Measurements from ENCODE around the gene COMT.

COMT gene

DNA sequence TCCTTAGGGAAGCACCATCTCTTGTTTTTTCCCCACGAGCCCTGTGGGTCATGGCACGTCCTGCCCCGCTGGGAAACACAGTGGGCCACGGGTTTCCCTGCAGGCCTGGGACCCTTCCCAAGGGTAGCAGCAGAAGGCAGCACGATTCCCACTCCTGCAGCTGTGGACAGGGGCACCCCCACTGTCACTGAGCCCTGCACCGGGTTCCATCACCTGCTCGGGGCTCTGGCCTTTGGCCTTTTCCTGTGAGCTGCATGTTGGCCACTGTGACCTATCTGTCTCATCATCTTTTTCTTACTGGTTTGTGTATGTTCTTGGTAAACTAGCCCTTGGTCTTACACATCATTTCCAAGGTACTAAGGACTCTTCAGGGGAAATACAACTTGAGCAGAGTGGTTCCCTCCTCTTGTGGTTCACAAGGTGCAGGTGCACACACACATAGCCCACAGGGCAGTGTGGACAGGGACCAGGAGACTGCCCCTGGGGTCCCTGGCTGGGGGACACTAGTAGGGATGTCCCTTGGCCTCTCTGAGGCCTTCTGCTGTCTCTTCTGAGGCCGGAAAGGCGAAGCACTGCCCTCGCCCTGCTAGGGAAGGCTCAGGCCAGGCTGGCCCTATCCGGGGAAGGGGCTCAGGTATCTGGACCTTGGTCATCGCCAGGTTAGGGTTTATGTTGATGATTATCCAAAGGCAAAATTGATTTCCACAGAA is 19.1 kb downstream of the COMT start:
- DNase-seq (ENCODE audit: low read depth), result no peak
- H3K4me3 ChIP-seq (ENCODE audit: low read depth, low read length), result no peak overlapping the region
- TF ChIP-seq, protein P1, sequence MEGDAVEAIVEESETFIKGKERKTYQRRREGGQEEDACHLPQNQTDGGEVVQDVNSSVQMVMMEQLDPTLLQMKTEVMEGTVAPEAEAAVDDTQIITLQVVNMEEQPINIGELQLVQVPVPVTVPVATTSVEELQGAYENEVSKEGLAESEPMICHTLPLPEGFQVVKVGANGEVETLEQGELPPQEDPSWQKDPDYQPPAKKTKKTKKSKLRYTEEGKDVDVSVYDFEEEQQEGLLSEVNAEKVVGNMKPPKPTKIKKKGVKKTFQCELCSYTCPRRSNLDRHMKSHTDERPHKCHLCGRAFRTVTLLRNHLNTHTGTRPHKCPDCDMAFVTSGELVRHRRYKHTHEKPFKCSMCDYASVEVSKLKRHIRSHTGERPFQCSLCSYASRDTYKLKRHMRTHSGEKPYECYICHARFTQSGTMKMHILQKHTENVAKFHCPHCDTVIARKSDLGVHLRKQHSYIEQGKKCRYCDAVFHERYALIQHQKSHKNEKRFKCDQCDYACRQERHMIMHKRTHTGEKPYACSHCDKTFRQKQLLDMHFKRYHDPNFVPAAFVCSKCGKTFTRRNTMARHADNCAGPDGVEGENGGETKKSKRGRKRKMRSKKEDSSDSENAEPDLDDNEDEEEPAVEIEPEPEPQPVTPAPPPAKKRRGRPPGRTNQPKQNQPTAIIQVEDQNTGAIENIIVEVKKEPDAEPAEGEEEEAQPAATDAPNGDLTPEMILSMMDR (conservative IDR thresholded peaks at IDR 0.05; ENCODE audit: low read depth, low read length), result no peak

DNA sequence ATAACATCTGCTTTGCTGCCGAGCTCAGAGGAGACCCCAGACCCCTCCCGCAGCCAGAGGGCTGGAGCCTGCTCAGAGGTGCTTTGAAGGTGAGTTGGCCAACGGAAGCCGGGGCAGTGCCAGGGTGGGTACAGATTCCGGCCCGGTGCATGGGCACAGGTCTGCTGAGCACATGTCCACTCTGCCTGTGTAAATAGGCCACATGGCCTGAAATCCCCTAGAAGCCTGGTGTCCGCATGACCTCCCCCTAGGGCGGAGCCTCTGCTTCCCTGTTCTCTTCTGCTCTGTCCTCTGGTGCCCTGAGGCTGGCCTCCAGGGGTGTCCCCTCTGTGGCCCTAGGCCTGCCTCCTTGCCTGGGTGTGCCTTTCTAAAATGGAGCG is 19.6 kb downstream of the COMT start:
- H3K4me3 ChIP-seq (ENCODE audit: low read depth, low read length), result no peak overlapping the region
- DNase-seq (ENCODE audit: low read depth), result no peak
- TF ChIP-seq, protein P1 (conservative IDR thresholded peaks at IDR 0.05; ENCODE audit: low read depth, low read length), result no peak

DNA sequence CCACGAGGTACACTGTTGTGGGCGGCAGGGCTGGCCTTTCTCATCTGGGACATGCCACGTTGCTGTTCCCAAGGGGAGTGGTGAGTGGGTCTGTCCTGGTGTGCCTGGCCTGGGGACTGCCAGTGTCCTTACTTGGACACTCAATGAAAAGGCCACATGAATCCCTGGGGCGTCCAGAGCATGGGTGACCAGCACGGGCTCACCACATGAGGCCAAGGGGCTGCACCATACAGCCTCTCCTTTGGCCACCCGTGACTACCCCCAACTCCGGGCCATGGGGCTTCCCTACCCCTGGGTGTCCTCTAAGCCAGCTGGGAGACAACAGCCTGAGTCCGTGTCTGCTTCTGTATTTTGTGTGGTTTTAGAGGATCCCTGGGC is 20.3 kb downstream of the COMT start:
- TF ChIP-seq, protein P1 (conservative IDR thresholded peaks at IDR 0.05; ENCODE audit: low read depth, low read length), result no peak
- H3K4me3 ChIP-seq (ENCODE audit: low read depth, low read length), result no peak overlapping the region
- DNase-seq (ENCODE audit: low read depth), result no peak

DNA sequence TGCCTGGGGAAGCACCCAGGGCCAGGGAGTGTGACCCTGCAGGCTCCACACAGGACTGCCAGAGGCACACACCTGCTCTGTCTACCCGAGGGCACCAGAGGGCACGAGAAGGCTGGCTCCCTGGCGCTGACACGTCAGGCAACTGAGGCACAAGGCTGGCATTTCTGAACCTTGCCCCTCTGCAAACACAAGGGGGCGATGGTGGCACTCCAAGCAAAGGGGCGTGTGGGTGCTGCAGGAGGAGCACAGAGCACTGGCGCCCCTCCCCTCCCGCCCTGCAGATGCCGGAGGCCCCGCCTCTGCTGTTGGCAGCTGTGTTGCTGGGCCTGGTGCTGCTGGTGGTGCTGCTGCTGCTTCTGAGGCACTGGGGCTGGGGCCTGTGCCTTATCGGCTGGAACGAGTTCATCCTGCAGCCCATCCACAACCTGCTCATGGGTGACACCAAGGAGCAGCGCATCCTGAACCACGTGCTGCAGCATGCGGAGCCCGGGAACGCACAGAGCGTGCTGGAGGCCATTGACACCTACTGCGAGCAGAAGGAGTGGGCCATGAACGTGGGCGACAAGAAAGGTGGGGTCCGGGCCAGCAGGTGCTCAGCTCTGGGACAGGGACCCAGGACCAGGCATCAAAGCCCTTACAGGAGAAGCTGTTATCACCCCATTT is 20.8 kb downstream of the COMT start:
- H3K4me3 ChIP-seq (ENCODE audit: low read depth, low read length), result no peak overlapping the region
- TF ChIP-seq, protein P1 (conservative IDR thresholded peaks at IDR 0.05; ENCODE audit: low read depth, low read length), result peak; percentile 80
- DNase-seq (ENCODE audit: low read depth), result peak; percentile 87

DNA sequence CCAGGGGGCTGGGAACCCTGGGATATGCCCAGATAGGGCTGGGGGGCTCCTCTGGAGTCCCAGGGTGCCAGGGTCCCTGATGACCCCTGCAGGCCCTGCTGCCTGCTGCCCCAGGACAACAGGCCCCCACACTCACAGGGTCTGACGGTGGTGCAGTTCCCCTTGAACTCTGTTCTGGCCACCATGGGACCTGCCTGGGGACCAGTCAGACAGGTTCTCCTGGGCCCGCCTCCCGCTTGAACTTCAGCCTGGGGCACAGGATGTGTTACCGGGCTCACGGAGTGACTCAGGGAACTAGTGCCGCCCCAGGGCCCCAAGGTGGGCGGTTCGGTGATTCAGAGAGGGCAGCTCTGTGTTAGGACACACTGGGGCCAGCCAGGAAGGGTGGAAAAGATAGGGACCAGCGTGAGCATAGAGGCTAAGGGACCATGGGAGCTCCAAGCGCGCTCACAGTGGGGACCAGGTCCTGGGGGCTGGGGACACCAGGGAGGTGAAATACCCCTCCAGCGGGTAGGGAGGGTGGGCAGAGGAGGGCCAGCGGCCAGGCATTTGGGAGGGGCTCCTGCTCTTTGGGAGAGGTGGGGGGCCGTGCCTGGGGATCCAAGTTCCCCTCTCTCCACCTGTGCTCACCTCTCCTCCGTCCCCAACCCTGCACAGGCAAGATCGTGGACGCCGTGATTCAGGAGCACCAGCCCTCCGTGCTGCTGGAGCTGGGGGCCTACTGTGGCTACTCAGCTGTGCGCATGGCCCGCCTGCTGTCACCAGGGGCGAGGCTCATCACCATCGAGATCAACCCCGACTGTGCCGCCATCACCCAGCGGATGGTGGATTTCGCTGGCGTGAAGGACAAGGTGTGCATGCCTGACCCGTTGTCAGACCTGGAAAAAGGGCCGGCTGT is 21.6 kb downstream of the COMT start:
- DNase-seq (ENCODE audit: low read depth), result no peak
- no peak overlapping the region for H3K4me3 ChIP-seq (ENCODE audit: low read depth, low read length)

DNA sequence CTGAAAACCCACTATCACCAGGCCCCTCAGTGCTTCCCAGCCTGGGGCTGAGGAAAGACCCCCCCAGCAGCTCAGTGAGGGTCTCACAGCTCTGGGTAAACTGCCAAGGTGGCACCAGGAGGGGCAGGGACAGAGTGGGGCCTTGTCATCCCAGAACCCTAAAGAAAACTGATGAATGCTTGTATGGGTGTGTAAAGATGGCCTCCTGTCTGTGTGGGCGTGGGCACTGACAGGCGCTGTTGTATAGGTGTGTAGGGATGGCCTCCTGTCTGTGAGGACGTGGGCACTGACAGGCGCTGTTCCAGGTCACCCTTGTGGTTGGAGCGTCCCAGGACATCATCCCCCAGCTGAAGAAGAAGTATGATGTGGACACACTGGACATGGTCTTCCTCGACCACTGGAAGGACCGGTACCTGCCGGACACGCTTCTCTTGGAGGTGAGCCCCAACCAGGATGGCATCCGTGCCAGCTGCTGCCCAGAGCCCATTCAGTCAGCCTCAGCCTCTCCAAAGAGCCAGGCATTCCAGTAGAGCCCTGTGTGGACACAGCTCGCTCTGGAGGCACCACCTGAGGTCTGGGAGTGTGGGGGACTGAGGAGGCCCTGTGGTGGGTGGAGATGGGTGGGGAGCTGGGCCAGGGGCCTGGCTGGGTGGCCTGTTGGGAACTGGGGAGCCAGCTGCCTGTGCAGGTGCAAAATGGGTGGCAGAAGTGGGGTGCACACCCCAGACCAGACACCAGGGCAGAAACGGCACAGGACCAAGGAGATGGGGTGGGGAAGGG is 22.5 kb downstream of the COMT start:
- TF ChIP-seq, protein P1 (conservative IDR thresholded peaks at IDR 0.05; ENCODE audit: low read depth, low read length), result no peak
- no peak overlapping the region for H3K4me3 ChIP-seq (ENCODE audit: low read depth, low read length)
- DNase-seq (ENCODE audit: low read depth), result no peak

More for the DNA sequence above, 21.6 kb downstream of the COMT start:
- TF ChIP-seq, protein P1 (conservative IDR thresholded peaks at IDR 0.05; ENCODE audit: low read depth, low read length), result no peak

All from choroid plexus epithelial cell (primary cell).